CD14-positive monocyte (primary cell): ENCODE results near the gene AGK. TPM values are rescaled to one million over a fixed set of nuclear protein-coding genes. Genes with fewer than 3 reads are reported as not detected.

Experiments used
- DNase-seq, 3 donors: peaks; one replicate each; pipeline ENCODE4 v3.0.0-alpha.2; 2011 to 2022
- H2AFZ ChIP-seq: 2 replicates; pipeline ENCODE4 v1.6.0; 2012; ENCODE audit warnings: mild to moderate bottlenecking, low read depth, low read length, inconsistent platforms; ENCODE audit not compliant: insufficient read depth, poor library complexity, severe bottlenecking
- H3K27ac ChIP-seq, 2 donors: 1 replicate in 1 of 2; 2 replicates in 1 of 2; pipeline ENCODE4 v1.5.1; 2012 to 2013; ENCODE audit warnings: low read length in 2 of 2, control low read depth in 1 of 2, inconsistent platforms in 1 of 2, low read depth in 1 of 2, mild to moderate bottlenecking in 1 of 2
- H3K27me3 ChIP-seq, 2 donors: one replicate each; pipeline versions ENCODE4 v1.6.0 to v1.6.1; 2011 to 2013; ENCODE audit warnings: low read length in 2 of 2; ENCODE audit not compliant: control insufficient read depth in 2 of 2, insufficient read depth in 2 of 2
- H3K36me3 ChIP-seq, 2 donors: replicated peaks in 1 of 2; 1 replicate in 1 of 2; 2 replicates in 1 of 2; pipeline versions ENCODE4 v1.5.1 to v1.6.1; 2012 to 2013; ENCODE audit warnings: low read length in 2 of 2, control low read depth in 1 of 2, inconsistent platforms in 1 of 2, mild to moderate bottlenecking in 1 of 2; ENCODE audit not compliant: insufficient read depth in 2 of 2, control insufficient read depth in 1 of 2
- H3K4me1 ChIP-seq, 2 donors: 1 replicate in 1 of 2; 2 replicates in 1 of 2; pipeline versions ENCODE4 v1.5.1 to v1.6.1; 2012 to 2013; ENCODE audit warnings: low read length in 2 of 2, control low read depth in 1 of 2, inconsistent platforms in 1 of 2, mild to moderate bottlenecking in 1 of 2, moderate library complexity in 1 of 2; ENCODE audit not compliant: insufficient read depth in 2 of 2, control insufficient read depth in 1 of 2
- H3K4me2 ChIP-seq: replicated peaks from 2 replicates; pipeline ENCODE3; 2012; ENCODE audit warnings: low read length, moderate library complexity, mild to moderate bottlenecking; ENCODE audit not compliant: poor library complexity, severe bottlenecking; ENCODE audit errors: extremely low read depth
- H3K4me3 ChIP-seq, 3 experiments: fragments of 200-600 bp in 1 of 3; sonication (generic) in 1 of 3; replicated peaks in 1 of 3; 1 replicate in 2 of 3; 2 replicates in 1 of 3; pipeline ENCODE4 v1.5.1; 2011 to 2013; ENCODE audit warnings: low read length in 3 of 3, mild to moderate bottlenecking in 3 of 3, control low read depth in 2 of 3, low read depth in 2 of 3, inconsistent platforms in 1 of 3, moderate library complexity in 1 of 3
- H3K79me2 ChIP-seq: 2 replicates; pipeline ENCODE4 v1.6.0; 2012; ENCODE audit warnings: mild to moderate bottlenecking, control low read depth, inconsistent platforms, low read length, moderate library complexity; ENCODE audit not compliant: insufficient read depth
- H3K9ac ChIP-seq: 2 replicates; pipeline ENCODE4 v1.6.0; 2017; ENCODE audit warnings: low read length, mild to moderate bottlenecking; ENCODE audit not compliant: insufficient read depth, poor library complexity, severe bottlenecking
- H3K9me3 ChIP-seq, 2 donors: replicated peaks in 1 of 2; 1 replicate in 1 of 2; 2 replicates in 1 of 2; pipeline versions ENCODE4 v1.5.1 to v1.6.1; 2012 to 2013; ENCODE audit warnings: low read length in 2 of 2, control low read depth in 1 of 2; ENCODE audit not compliant: control insufficient read depth in 1 of 2, insufficient read depth in 1 of 2
- H4K20me1 ChIP-seq: 2 replicates; pipeline ENCODE4 v1.6.0; 2012; ENCODE audit warnings: mild to moderate bottlenecking, low read length, control low read depth, moderate library complexity; ENCODE audit not compliant: insufficient read depth
- H3K27ac Mint-ChIP-seq, 7 donors: one replicate each; pipeline ENCODE4 v1.8.0; 2020; ENCODE audit warnings: mild to moderate bottlenecking in 7 of 7, mixed read lengths in 7 of 7, moderate library complexity in 6 of 7, inconsistent platforms in 2 of 7
- H3K27me3 Mint-ChIP-seq, 3 donors: one replicate each; pipeline ENCODE4 v1.8.0; 2021 to 2022; ENCODE audit warnings: low read depth in 3 of 3, mild to moderate bottlenecking in 3 of 3, mixed read lengths in 3 of 3, moderate library complexity in 3 of 3, inconsistent platforms in 1 of 3
- H3K36me3 Mint-ChIP-seq, 2 donors: one replicate each; pipeline ENCODE4 v1.8.0; 2020; ENCODE audit warnings: mixed read lengths in 2 of 2, inconsistent platforms in 1 of 2, mild to moderate bottlenecking in 1 of 2
- H3K4me1 Mint-ChIP-seq: one replicate; pipeline ENCODE4 v1.8.0; 2020; ENCODE audit warnings: mild to moderate bottlenecking, mixed read lengths
- H3K4me3 Mint-ChIP-seq, 2 donors: one replicate each; pipeline ENCODE4 v1.8.0; 2020; ENCODE audit warnings: mild to moderate bottlenecking in 2 of 2, mixed read lengths in 2 of 2, moderate library complexity in 1 of 2
- H3K9me3 Mint-ChIP-seq, 7 donors: one replicate each; pipeline ENCODE4 v1.8.0; 2020 to 2022; ENCODE audit warnings: mixed read lengths in 7 of 7, mild to moderate bottlenecking in 6 of 7, moderate library complexity in 6 of 7, inconsistent platforms in 2 of 7
- WGBS: methylation state at CpG from one replicate; pipeline ENCODE4 v1.1.5; 2013; ENCODE audit warnings: missing lambda C conversion rate; ENCODE audit not compliant: insufficient coverage; 5-methylcytosine and 5-hydroxymethylcytosine counted together
- intact Hi-C, 2 donors: fragments of 100-400 bp; cut with micrococcal nuclease; formaldehyde crosslinking; loops; one replicate each; pipeline versions ENCODE4 v1.15.0 to v1.15.1; 2023
- polyA plus RNA-seq, 3 donors: library from polyadenylated mRNA; depleted of rRNA in 1 of 3; unstranded in 2 of 3; stranded (reverse) in 1 of 3; fragments of 300-500 nt in 2 of 3; fragments of >200 nt in 1 of 3; fragmentation: Illumina TruSeq in 2 of 3; gene quantifications; 1 replicate in 2 of 3; 2 replicates in 1 of 3; pipeline ENCODE4 v1.2.3, GENCODE V29; 2012 to 2021
- TF ChIP-seq, protein P1 (sequence below): fragments of 200-600 bp; IDR thresholded peaks from one replicate; pipeline ENCODE4 v1.8.0; 2022; ENCODE audit warnings: antibody characterized with exemption, mild to moderate bottlenecking

The AGK gene
- polyA plus RNA-seq, 3 donors: 10.0 to 11.0 (median 11.0) TPM

DNA sequence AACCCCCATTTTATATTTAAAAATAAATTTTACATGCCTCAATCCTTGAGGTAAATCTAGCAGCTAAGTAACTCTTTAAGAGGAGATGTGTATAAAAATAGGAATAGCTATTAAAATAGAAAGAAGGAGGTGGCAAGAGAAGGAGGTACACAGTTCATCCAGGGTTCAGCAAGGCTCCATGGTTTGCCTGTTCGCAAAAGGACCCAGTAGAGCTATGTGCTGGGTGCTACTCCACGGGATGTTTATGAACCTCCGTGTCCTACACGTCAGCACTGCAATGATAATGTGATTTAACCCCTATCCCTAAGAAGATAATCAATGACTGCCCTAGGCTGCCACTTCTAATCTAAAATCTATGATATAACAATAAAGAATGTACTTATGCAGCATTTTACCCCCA is 151.7 kb downstream of the AGK start:
- Histone ChIP-seq H3K9ac (no peak overlapping the region), H3K9me3 (no peaks in the 10 kb centered on the region), H3K4me1 (peaks cover 15 to 22% of the 10 kb centered on the region in 2 donors), H3K79me2 (no peaks in the 10 kb centered on the region), H3K4me2 (no peak overlapping the region), H3K27ac (no peak overlapping the region), H2AFZ (no peak overlapping the region), H4K20me1 (no peaks in the 10 kb centered on the region), H3K4me3 (no peak overlapping the region), H3K27me3 (peaks cover 14 to 18% of the 10 kb centered on the region in 2 donors), H3K36me3 (no peaks in the 10 kb centered on the region)
- Mint-ChIP-seq H3K4me3 (peak overlapping the region in 1 of 2 donors; percentile 74), H3K9me3 (no peaks in the 10 kb centered on the region), H3K36me3 (peaks cover 0 to 5% of the 10 kb centered on the region in 2 donors), H3K4me1 (peaks cover 29% of the 10 kb centered on the region), H3K27ac (no peak overlapping the region), H3K27me3 (peaks cover 22 to 31% (median 24%) of the 10 kb centered on the region in 3 donors)
- TF ChIP-seq, protein P1, sequence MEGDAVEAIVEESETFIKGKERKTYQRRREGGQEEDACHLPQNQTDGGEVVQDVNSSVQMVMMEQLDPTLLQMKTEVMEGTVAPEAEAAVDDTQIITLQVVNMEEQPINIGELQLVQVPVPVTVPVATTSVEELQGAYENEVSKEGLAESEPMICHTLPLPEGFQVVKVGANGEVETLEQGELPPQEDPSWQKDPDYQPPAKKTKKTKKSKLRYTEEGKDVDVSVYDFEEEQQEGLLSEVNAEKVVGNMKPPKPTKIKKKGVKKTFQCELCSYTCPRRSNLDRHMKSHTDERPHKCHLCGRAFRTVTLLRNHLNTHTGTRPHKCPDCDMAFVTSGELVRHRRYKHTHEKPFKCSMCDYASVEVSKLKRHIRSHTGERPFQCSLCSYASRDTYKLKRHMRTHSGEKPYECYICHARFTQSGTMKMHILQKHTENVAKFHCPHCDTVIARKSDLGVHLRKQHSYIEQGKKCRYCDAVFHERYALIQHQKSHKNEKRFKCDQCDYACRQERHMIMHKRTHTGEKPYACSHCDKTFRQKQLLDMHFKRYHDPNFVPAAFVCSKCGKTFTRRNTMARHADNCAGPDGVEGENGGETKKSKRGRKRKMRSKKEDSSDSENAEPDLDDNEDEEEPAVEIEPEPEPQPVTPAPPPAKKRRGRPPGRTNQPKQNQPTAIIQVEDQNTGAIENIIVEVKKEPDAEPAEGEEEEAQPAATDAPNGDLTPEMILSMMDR: no peak
- 100% methylated on average over 1 of the region's 4 CpGs for WGBS
- intact Hi-C loops: loop anchor here in 1 of 2 donors (10.0 kb wide), 1 partner anchor 48 kb away; no protein-coding TSS in a partner anchor
- DNase-seq: no peak

DNA sequence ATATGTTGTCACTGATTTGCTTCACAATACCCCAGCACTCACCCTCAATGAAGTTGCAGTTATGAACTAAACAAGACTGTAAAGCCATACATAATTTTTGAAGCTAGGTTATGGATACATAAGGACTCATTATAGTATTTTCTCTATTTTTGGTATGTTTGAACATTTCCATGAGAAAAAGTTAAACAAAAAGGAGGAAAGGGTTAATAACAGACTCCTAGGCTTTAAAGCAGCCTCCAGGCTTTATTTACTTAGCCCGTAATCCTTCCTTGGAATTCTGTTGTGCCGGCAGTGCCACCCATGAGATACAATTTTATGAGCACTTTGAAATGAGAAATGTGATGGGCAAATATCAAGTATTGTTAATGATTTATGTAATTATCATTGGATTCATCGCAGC is 152.9 kb downstream of the AGK start:
- Histone ChIP-seq H3K79me2 (no peaks in the 10 kb centered on the region), H3K9ac (no peak overlapping the region), H3K36me3 (no peaks in the 10 kb centered on the region), H3K4me2 (no peak overlapping the region), H3K27me3 (peaks cover 14 to 18% of the 10 kb centered on the region in 2 donors), H3K9me3 (no peaks in the 10 kb centered on the region), H4K20me1 (no peaks in the 10 kb centered on the region), H3K4me1 (peaks cover 10 to 12% of the 10 kb centered on the region in 2 donors), H3K4me3 (no peak overlapping the region), H3K27ac (no peak overlapping the region), H2AFZ (no peak overlapping the region)
- peaks cover 22 to 31% (median 24%) of the 10 kb centered on the region in 3 donors for H3K27me3 Mint-ChIP-seq
- 100% methylated on average over 2 of the region's 3 CpGs for WGBS
- H3K4me3 Mint-ChIP-seq: no peak overlapping the region
- DNase-seq: no peak
- H3K27ac Mint-ChIP-seq: no peak overlapping the region
- H3K9me3 Mint-ChIP-seq: no peaks in the 10 kb centered on the region
- intact Hi-C loops: loop anchor here in 1 of 2 donors (10.0 kb wide), 1 partner anchor 49 kb away; no protein-coding TSS in a partner anchor
- H3K36me3 Mint-ChIP-seq: peaks cover 0 to 5% of the 10 kb centered on the region in 2 donors
- peaks cover 16% of the 10 kb centered on the region for H3K4me1 Mint-ChIP-seq
- TF ChIP-seq, protein P1: no peak
